Kidney glomerular epithelial cell (primary cell): ENCODE data around the gene CXXC5.

Experiments used
- DNase-seq: peaks from one replicate; lab custom pipeline; 2025; lab: John Stamatoyannopoulos, UW

Gene CXXC5

DNA sequence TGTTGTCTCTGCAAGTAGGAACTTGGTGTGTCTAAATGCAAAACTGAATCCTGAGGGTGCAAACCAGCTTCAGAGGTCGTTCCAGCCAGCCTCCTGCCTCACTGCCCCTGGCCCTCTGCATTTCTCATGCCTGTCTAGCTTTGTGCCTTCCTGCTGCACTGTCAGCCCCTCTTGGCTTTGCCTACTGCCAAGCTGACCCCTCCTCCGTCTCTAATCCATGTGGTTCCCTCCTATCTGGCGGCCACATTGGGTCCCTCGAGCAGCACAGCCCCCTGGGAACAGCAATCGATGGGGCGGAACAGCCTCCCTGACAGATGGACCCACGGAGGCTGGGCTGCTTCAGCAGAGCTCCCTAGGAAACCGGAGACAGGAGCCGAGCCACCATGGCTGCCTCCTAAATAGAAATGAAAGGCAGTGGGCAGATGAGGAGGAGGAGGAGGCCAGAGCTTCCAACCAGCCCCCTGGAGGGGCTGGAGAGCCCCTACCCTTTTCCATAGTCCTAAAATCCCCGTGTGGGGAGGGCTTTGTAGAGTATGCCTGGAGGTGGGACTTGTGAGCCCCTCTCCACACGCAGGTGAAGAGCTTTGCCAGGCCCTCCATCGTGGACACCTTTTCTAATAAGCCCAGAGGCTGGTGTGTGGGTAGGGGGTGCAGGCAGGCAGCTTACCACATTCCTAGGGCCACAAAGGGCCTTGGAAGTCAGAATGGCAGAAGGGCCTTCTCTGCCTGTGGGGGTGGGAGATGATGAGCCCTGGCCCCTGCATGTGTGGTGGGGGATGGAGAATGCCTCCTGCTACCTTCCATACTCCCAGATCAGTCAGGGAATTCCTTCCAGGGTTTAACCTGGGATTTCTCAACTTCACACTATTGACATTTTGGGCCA, 9.2 kb upstream of the CXXC5 start:
- DNase-seq, result no peak

DNA sequence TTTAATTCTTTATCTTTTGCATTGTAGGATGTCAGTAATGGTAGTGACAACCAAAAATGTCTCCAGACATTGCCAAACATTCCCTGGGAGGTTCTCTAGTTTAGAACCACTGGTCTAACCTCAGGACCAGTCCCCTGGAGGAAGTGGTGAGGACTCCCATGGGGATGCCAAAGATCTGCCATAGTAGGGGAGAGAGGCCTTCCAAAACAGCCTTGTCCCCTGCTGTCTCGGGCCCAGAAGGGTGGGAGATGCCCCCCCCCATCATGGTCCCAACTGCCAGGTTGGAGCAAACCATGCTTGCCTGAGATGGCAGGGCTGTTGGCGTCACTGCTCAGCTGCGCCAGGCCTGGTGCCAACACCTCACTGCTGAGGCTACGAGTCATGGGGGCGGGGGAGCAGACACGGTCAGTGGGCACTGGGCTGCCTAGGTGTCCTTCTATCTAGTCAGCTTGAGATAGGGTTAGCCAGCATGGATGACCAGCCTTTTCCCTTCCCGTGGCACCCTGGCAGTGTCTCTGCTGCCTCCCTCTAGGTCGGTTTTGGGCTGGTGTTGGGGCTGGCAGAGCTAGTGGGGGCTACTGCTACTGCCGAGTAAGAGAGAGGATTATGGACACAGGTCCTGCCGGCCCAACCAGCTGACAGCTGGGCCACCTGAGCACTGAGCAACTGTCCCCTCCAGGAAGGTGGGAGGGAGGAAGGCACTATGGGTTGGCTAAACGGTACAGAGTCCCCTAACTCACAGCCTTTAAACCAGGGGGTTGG, 8.3 kb upstream of the CXXC5 start:
- DNase-seq, result no peak

DNA sequence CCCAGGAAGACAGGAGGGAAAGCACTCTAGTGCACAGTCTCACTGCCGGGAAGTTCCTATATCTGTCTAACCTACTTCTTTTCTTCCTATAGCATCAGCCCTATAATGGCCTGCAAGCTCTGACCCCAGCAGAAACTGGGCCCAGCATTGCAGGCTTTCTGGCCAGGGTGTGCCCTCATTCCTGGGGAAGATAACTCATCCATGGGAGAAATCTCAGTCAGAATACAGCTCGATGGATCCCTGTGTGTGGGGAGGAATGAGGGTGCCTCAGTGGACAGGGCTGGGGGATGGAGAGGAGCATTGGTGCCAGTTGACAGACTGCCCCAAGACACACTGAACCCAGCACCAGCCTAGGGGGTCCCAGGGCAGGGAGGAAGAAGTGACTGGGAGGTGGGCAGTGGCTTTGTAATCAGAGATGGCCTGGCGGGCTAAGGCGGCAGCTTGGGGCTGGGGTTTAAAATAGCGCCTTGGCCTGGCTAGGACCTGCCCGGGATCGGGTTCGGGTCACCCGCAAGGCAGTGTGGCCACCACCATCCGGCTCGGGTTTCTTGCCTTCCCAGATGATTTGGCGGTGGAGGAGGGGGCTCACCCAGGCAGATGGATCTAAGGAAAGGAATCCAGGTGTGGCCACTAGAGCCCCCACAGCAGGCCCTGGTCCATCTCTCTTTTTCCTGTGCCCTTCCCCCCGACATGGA, 7.6 kb upstream of the CXXC5 start:
- no peak for DNase-seq

- DNase-seq, result no peak
These were observed 6.8 kb upstream of the CXXC5 start for GRCh38 chr5:139641116-139642080.

GRCh38 chr5:139642213-139642612, 5.9 kb upstream of the CXXC5 start:
- no peak for DNase-seq

- DNase-seq, result no peak
These were observed 5.0 kb upstream of the CXXC5 start for GRCh38 chr5:139642891-139643871.

- DNase-seq, result no peak
These were observed 4.1 kb upstream of the CXXC5 start for GRCh38 chr5:139644001-139644456.

GRCh38 chr5:139644646-139645429, 3.3 kb upstream of the CXXC5 start:
- DNase-seq, result no peak

DNA sequence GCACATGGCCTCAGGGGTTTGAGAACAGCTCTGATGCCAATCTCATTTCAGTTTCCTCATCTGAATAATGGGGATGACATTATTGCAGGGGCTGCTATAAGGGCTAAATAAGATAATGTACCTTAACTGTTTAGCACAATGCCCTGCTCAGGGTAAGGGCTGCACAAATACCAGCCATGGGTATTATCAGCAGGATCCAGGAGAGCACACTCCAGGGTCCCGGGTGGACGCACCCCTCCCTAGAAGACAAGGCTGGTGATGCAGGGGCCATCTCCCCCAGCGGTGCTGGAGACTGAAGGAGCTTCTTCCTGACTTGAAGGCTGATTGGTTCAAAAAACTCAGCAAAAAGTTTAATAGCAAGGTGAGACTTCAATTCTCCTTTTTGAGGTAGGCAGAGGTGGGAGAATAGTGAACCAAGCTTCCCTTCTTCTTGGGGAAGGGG, 2.7 kb upstream of the CXXC5 start:
- no peak for DNase-seq

DNA sequence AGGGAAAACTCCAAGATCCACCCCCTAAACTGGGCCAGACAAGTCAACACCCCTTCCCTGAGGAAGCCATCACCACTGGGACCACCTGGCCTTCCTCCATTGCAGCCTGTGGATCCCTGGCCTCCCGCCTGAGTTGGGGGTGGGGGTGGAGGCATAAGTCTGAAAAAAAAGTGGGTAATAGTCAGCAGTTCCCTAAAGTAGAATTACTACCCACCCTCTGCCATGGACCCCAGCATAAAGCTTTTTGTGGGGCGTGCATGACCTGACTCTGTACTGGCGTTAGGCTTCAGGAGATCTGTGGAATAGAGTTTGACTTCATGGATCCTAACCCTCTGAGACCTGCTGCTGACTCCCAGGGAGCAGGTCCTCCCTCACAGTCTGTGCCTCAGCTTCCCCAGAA, 2.0 kb upstream of the CXXC5 start:
- DNase-seq, result no peak

DNA sequence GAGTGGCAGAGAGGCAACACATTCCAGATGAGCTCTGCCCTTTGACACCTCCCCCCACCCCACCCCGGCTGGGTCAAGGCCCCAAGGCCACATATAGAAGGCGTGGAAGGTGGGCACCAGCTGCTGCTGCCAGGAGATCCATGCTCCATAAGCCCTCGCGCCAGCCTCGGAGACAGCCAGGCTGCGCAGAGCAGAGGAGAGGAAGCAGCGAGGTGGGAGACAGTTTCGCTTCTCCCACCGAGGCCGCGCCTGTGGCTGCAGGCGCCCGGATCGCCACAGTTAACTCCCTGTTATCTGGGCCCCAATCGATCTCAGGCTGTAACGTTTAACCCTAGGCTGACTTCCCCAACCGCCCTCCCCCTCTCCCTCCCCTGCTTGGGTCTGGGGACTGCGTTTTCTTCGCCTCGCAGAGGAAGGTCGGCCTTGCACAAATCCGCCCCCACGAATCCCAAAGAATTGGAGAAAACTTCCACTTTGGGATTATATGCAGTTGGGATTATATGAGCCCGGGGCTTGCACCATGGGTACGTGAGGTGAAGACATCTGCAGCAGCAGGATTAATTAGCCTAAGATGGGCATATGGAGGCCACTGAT, 1.1 kb upstream of the CXXC5 start:
- no peak for DNase-seq

DNA sequence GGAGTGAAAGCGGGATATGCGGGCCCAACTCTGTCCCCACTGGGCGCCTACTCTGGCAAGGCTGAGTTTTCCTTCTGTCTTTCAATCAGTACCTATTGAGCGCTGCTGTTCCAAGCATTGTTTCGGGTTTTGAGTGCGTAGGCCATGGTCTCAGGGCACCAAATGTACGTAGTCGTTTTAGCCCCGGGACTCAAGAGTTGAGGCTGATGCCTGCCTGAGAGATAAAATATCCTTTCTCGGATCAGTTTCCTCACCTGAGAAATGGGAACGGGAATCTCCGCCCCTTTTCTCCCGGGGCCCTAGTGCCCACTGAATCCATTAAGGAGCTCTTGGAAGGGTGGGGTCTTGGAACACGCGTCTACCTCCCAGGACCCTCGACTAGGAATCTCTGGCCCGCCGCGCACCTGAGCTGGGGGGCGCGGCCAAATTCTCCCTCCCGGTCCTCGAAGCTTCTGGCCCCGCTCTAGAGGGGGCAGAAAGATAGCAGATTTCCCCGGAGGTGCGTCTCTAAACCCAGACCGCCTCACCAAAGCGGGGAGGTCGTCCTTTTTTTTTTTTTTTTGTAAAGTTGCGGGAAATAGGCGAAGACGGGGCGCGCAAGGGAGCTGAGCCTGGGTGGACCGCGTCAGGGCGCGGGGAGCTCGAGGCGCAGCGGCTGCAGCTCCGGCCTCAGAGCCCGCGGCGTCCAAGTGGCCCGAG, 494 bp upstream of the CXXC5 start:
- DNase-seq, result no peak

DNA sequence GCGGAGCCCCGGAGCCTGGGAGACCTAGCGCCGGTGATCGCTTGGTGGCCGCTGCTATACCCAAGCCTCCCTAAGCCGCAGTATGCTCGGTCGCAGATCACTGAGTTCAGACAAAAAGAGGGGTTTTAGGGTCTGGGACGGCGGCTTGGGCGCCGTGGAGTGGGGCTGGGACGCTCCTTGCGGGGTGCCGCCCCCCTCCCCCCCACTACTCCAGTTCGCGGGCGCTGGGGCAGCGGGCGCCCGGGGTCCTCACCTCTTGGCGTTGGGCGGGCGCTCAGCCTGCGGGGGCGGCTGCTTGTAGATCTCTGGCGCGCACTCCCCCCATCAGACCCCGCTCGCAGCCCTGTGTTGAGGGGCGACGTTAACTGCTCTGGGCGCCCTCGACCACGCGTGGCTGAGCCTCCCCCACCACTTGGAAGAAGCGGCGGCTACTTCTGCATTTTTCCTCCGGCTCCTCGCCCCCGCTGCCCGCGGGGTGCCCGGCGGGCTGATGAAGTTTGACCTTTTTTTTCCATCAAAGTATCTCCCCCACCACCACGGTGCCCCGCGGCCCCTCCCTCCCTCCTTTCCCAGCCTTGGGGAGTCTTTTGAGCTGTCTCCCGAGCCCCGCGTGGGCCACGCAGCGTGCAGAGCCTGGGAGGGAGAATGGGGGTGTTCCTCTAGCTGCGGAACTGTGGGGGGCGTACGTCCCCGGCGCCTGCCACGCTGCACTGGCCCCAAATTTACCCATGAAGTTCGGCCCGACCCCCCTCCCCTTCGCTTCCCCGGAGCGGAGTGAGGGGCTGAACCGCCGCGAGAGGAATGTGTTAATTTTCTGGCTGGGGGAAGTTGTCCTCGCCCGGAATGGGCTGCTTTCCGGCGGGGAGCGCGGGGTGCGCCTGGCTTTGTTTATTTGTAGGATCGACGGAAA, 1.2 kb downstream of the CXXC5 start:
- no peak for DNase-seq

GRCh38 chr5:139650031-139650688, 2.0 kb downstream of the CXXC5 start:
- DNase-seq, result no peak

DNA sequence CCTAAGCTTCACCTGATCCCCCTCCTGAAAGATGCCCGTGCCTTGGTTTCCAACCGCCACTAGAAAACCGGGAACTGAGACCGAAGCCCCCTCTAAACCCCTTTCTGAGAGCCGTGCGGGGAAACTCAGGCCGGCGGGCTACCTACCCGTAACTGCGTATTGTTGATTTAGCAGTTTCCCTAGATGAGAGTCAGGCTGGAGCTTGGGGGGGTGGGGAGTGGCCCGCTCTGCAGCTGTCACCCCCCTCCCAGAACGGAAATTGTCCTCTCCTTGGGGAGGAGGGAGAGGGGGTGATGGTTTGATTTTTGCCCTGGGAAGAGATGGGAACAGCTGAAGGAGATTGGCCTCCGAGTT, 2.5 kb downstream of the CXXC5 start:
- DNase-seq, result no peak

- DNase-seq, result no peak
These were observed 3.1 kb downstream of the CXXC5 start for GRCh38 chr5:139651043-139651834.
